Upper lobe of left lung (tissue), 4 donors: ENCODE data around the gene IL1RAPL2.

Source experiments
- CTCF ChIP-seq, 6 experiments: fragments of 450-650 bp in 4 of 6; fragments of 200-600 bp in 2 of 6; sonication (generic) in 2 of 6; IDR thresholded peaks; one replicate each; pipeline ENCODE4 v1.5.1; 2016 to 2019; ENCODE audit warnings: antibody characterized with exemption in 6 of 6
- EP300 ChIP-seq, 4 donors: sonication (generic); formaldehyde crosslinking; IDR thresholded peaks; one replicate each; pipeline ENCODE4 v1.5.1; 2017; ENCODE audit warnings: antibody characterized with exemption in 4 of 4, control low read depth in 2 of 4
- POLR2A ChIP-seq, 4 donors: fragments of 450-650 bp; IDR thresholded peaks; one replicate each; pipeline ENCODE4 v1.5.1; 2016 to 2017; ENCODE audit warnings: antibody characterized with exemption in 4 of 4, mild to moderate bottlenecking in 2 of 4

- TF ChIP-seq POLR2A (IDR thresholded peaks at IDR 0.05) (no peak), CTCF (IDR thresholded peaks at IDR 0.05) (no peak), EP300 (IDR thresholded peaks at IDR 0.05) (no peak)
These were observed 968.0 kb downstream of the IL1RAPL2 start for GRCh38 chrX:105533951-105534350.
